Islet precursor cell (in vitro differentiated cells): ENCODE results near the gene ATP6V1F.

ENCODE experiments used
- DNase-seq: peaks from one replicate; pipeline ENCODE4 v3.0.0-alpha.2; 2018

Gene ATP6V1F

GRCh38 chr7:128849804-128850490 is 12.7 kb upstream of the ATP6V1F start:
- no peak for DNase-seq

GRCh38 chr7:128852537-128853254 is 10.0 kb upstream of the ATP6V1F start:
- DNase-seq: no peak

GRCh38 chr7:128853799-128854198 is 8.9 kb upstream of the ATP6V1F start:
- no peak for DNase-seq

- DNase-seq: no peak
Measured at GRCh38 chr7:128854396-128854795, 8.3 kb upstream of the ATP6V1F start.

GRCh38 chr7:128855559-128855958 is 7.1 kb upstream of the ATP6V1F start:
- DNase-seq: no peak

- no peak for DNase-seq
Measured at GRCh38 chr7:128856001-128856718, 6.5 kb upstream of the ATP6V1F start.

- DNase-seq: no peak
Measured at GRCh38 chr7:128858380-128859231, 4.0 kb upstream of the ATP6V1F start.

- DNase-seq: no peak
Measured at GRCh38 chr7:128859232-128860157, 3.2 kb upstream of the ATP6V1F start.

GRCh38 chr7:128860158-128861073 is 2.2 kb upstream of the ATP6V1F start:
- DNase-seq: no peak

GRCh38 chr7:128861957-128862570 is 592 bp upstream of the ATP6V1F start:
- no peak for DNase-seq

GRCh38 chr7:128863433-128863989 is 855 bp downstream of the ATP6V1F start:
- DNase-seq: peak; percentile 83

- no peak for DNase-seq
Measured at GRCh38 chr7:128865303-128865702, 2.6 kb downstream of the ATP6V1F start.

- no peak for DNase-seq
Measured at GRCh38 chr7:128865996-128866877, 3.6 kb downstream of the ATP6V1F start.

- no peak for DNase-seq
Measured at GRCh38 chr7:128867241-128867640, 4.6 kb downstream of the ATP6V1F start.

- DNase-seq: no peak
Measured at GRCh38 chr7:128867842-128868623, 5.4 kb downstream of the ATP6V1F start.

- DNase-seq: no peak
Measured at GRCh38 chr7:128868624-128869137, 6.0 kb downstream of the ATP6V1F start.

- peak; percentile 79 for DNase-seq
Measured at GRCh38 chr7:128869138-128869943, 6.7 kb downstream of the ATP6V1F start.
